ENCODE measurements around the gene MAT1A. TPM values are rescaled to one million over a fixed set of nuclear protein-coding genes. Genes with fewer than 3 reads are reported as not detected.

Gene MAT1A
- total and polyA plus RNA-seq, 8 donors: 4.7 to 15.6 (median 8.9) TPM

- intact Hi-C loops (cut with DNase I): no loop called here
- no peak overlapping the region for H3K27ac ChIP-seq
- no peak for FAIRE-seq
- peaks cover 0 to 25% (median 12%) of the 10 kb centered on the region in 3 donors for H3K4me1 ChIP-seq
- no peak for ATAC-seq
- no peak overlapping the region for H3K4me3 ChIP-seq
- no peaks in the 10 kb centered on the region for H3K36me3 ChIP-seq
- no peaks in the 10 kb centered on the region for H3K9me3 ChIP-seq
- DNase-seq: no peak
- no peak for TF ChIP-seq CTCF (IDR thresholded peaks at IDR 0.05)
- WGBS, 2 donors: 54 to 76% methylated on average over 1 of the region's 1 CpG
- no peaks in the 10 kb centered on the region for H3K27me3 ChIP-seq
Observed at GRCh38 chr10:80284522-80284921, 4.9 kb downstream of the MAT1A start.

GRCh38 chr10:80283536-80284199 lies 5.8 kb downstream of the MAT1A start:
- ATAC-seq (no peak), DNase-seq (no peak), FAIRE-seq (no peak)
- H3K9me3 ChIP-seq: no peaks in the 10 kb centered on the region
- 78 to 93% methylated on average over 14 of the region's 14 CpGs for WGBS, 2 donors
- no peak overlapping the region for H3K27ac ChIP-seq
- no peaks in the 10 kb centered on the region for H3K27me3 ChIP-seq
- intact Hi-C loops (cut with DNase I): no loop called here
- no peak for TF ChIP-seq CTCF (IDR thresholded peaks at IDR 0.05)
- H3K4me3 ChIP-seq: no peak overlapping the region
- no peaks in the 10 kb centered on the region for H3K36me3 ChIP-seq
- H3K4me1 ChIP-seq: peaks cover 0 to 25% (median 12%) of the 10 kb centered on the region in 3 donors

- H3K36me3 ChIP-seq: no peaks in the 10 kb centered on the region
- intact Hi-C loops (cut with DNase I): no loop called here
- no peaks in the 10 kb centered on the region for H3K9me3 ChIP-seq
- no peak for FAIRE-seq
- peak in 1 of 6 donors; percentile 49 for DNase-seq
- no peak overlapping the region for H3K4me3 ChIP-seq
- no peak overlapping the region for H3K27ac ChIP-seq
- no peak for ATAC-seq
- 91 to 99% methylated on average over 4 of the region's 4 CpGs for WGBS, 2 donors
- no peak for TF ChIP-seq CTCF (IDR thresholded peaks at IDR 0.05)
- H3K27me3 ChIP-seq: no peaks in the 10 kb centered on the region
- peaks cover 0 to 29% (median 12%) of the 10 kb centered on the region in 3 donors for H3K4me1 ChIP-seq
Observed at GRCh38 chr10:80283119-80283518, 6.3 kb downstream of the MAT1A start.

- TF ChIP-seq CTCF (IDR thresholded peaks at IDR 0.05): no peak
- Histone ChIP-seq H3K27me3 (no peaks in the 10 kb centered on the region), H3K9me3 (no peaks in the 10 kb centered on the region), H3K4me1 (peaks cover 0 to 30% (median 21%) of the 10 kb centered on the region in 3 donors), H3K4me3 (no peak overlapping the region), H3K27ac (peak overlapping the region in 1 of 4 donors; percentile 37), H3K36me3 (no peaks in the 10 kb centered on the region)
- WGBS, 2 donors: 36 to 39% methylated on average over 9 of the region's 9 CpGs
- peak; percentile 6 to 34 (median 28) for ATAC-seq
- intact Hi-C loops (cut with DNase I): no loop called here
- FAIRE-seq: no peak
- DNase-seq: peak in 2 of 6 donors; percentile 43 to 51
Observed at GRCh38 chr10:80281784-80282765, 7.4 kb downstream of the MAT1A start.
